HFFc6 (cell line): ENCODE measurements around the gene DR1. TPM values are rescaled to one million over a fixed set of nuclear protein-coding genes. Genes with fewer than 3 reads are reported as not detected.
"Not testable (repeated sequence)": the region's sequence is repeated elsewhere in the genome, so short reads cannot be mapped to it uniquely, and the experiment has no call there.

Experiments used
- DNase-seq: peaks from one replicate; pipeline ENCODE4 v3.0.0-alpha.2; 2018
- H3K27ac Mint-ChIP-seq: 2 replicates; pipeline ENCODE4 v1.8.0; 2020; ENCODE audit warnings: mild to moderate bottlenecking, mixed read lengths
- H3K27me3 Mint-ChIP-seq: 2 replicates; pipeline ENCODE4 v1.8.0; 2021; ENCODE audit warnings: mild to moderate bottlenecking, moderate library complexity, mixed read lengths; ENCODE audit not compliant: insufficient read depth
- H3K36me3 Mint-ChIP-seq: 2 replicates; pipeline ENCODE4 v1.8.0; 2021; ENCODE audit warnings: low read depth, mixed read lengths
- H3K4me1 Mint-ChIP-seq: 2 replicates; pipeline ENCODE4 v1.8.0; 2020; ENCODE audit warnings: low read depth, mixed read lengths
- H3K4me3 Mint-ChIP-seq: 2 replicates; pipeline ENCODE4 v1.8.0; 2020; ENCODE audit warnings: mild to moderate bottlenecking, moderate library complexity, mixed read lengths
- H3K9me3 Mint-ChIP-seq: 2 replicates; pipeline ENCODE4 v1.8.0; 2020; ENCODE audit warnings: mild to moderate bottlenecking, mixed read lengths
- total RNA-seq, 6 experiments: library from RNA; stranded (reverse); fragmentation: NEBNext Ultra II Directional; extraction: Animal tissue kit (Norgen Biotek cat#: 25700); gene quantifications; 2 replicates in 1 of 6; 3 replicates in 5 of 6; pipeline ENCODE4 v1.2.3, GENCODE V29; 2021
- TF ChIP-seq, protein P1 (sequence below): fragments of 200-600 bp; sonication (generic); IDR thresholded peaks from 2 replicates; pipeline ENCODE4 v1.5.0; 2021; ENCODE audit warnings: antibody characterized with exemption, mild to moderate bottlenecking

The DR1 gene
- total RNA-seq, 6 experiments from 2014 or later = 76.8 to 90.8 (median 83.1) TPM

DNA sequence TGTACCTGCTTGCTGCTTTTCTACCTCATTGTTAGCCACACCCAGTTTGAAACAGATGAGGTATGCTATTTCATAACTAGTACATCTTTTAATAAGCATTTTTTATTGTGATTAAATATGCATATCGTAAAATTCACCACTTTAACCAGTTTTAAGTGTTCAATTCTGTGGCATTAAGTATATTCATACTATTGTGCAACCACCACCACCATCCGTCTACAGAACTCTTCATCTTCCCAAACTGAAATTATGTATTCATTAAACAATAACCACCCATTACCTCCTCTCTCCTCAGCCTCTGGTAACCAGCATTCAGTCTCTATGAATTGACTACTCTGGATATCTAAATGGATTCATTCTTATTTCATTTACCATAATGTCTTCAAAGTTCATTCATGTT, 20.1 kb downstream of the DR1 start:
- no peak overlapping the region for H3K4me3 Mint-ChIP-seq
- no peaks in the 10 kb centered on the region for H3K9me3 Mint-ChIP-seq
- TF ChIP-seq, protein P1, sequence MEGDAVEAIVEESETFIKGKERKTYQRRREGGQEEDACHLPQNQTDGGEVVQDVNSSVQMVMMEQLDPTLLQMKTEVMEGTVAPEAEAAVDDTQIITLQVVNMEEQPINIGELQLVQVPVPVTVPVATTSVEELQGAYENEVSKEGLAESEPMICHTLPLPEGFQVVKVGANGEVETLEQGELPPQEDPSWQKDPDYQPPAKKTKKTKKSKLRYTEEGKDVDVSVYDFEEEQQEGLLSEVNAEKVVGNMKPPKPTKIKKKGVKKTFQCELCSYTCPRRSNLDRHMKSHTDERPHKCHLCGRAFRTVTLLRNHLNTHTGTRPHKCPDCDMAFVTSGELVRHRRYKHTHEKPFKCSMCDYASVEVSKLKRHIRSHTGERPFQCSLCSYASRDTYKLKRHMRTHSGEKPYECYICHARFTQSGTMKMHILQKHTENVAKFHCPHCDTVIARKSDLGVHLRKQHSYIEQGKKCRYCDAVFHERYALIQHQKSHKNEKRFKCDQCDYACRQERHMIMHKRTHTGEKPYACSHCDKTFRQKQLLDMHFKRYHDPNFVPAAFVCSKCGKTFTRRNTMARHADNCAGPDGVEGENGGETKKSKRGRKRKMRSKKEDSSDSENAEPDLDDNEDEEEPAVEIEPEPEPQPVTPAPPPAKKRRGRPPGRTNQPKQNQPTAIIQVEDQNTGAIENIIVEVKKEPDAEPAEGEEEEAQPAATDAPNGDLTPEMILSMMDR = no peak
- H3K36me3 Mint-ChIP-seq = peaks cover 26% of the 10 kb centered on the region
- no peak for DNase-seq
- no peaks in the 10 kb centered on the region for H3K27me3 Mint-ChIP-seq
- H3K4me1 Mint-ChIP-seq = peaks cover 13% of the 10 kb centered on the region; the same call in 1 of the 2 replicates
- H3K27ac Mint-ChIP-seq = no peak overlapping the region

DNA sequence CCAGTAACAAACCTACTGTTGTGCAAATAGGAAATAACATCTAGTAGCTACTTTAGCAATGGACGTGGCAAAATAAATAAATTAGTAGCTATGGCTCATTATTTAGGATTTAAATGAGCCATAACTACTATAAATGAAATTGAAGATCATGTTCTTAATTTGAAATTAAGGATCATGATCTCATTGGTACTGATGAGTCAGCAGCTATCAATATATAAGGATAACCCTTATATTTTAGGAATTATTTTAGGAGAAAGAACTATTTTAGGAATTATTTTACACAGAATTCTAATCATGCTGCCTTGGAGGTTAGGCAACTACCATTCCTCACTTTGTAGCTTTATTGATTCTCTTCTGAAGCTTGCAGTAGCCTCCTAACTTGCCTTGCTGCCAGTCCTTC, 24.0 kb downstream of the DR1 start:
- Mint-ChIP-seq H3K4me1 (0 out of 2 replicates have a peak, but pooled peaks cover 5% of the 10 kb centered on the region), H3K27ac (no peak overlapping the region), H3K36me3 (peaks cover 25% of the 10 kb centered on the region), H3K4me3 (no peak overlapping the region), H3K9me3 (no peaks in the 10 kb centered on the region), H3K27me3 (no peaks in the 10 kb centered on the region)
- TF ChIP-seq, protein P1 = no peak
- DNase-seq = no peak

DNA sequence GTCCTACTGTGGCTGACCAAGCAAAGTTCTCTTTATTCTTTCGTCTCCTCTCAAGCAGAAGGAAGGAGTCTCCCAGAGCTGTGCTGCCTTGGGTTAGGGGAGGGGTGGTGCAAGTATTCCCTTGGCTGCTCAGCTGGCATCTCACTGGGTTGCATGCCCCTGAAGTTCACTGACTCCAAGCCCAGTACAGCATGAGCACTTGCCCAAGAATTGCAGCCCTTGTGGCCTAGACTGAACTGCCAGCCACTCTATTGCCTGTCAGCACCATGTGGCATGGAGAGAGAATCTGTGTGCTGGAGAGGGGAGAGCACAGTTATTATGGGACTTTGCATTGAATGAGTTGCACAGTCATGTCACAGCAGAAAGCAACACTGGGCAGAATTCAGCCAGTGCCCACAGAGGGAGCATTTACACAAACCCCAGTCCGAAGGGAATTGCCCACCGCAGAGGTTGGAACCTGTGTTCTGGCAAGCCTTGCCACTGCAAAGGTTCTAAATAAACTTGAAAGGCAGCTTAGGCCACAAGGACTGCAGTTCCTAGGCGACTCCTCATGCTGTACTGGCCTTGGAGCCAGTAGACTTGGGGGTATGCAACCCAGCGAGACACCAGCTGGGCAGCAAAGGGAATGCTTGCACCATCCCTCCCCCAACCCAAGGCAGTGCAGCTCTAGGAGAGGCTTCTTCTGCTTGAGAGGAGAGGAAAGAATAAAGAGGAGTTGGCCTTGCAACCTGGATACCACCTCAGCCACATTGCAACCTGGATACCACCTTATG, 28.8 kb downstream of the DR1 start:
- peaks cover 15% of the 10 kb centered on the region for H3K36me3 Mint-ChIP-seq
- DNase-seq = no peak
- H3K27me3 Mint-ChIP-seq = no peaks in the 10 kb centered on the region
- H3K4me3 Mint-ChIP-seq = no peak overlapping the region
- H3K4me1 Mint-ChIP-seq = no peaks in the 10 kb centered on the region
- H3K27ac Mint-ChIP-seq = no peak overlapping the region
- no peaks in the 10 kb centered on the region for H3K9me3 Mint-ChIP-seq
- TF ChIP-seq, protein P1 = no peak

DNA sequence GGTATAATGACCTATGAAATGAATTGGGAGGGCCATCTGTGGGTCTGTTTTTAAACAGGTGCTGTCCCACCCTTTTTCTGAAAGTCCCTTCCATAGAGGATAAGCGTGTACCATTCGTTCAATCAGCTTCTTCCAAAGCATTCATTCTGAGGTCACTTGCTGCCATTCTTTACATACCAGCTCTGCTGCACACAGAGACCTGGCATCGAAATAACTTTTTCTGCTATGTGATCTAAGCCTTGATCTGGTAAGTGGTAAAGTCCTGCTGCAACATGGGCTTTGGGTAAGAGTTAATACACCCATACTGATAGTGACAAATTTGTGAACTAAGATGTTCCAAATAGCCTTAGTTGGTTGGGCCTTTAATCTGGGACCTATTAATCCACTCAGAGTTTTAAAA, 38.9 kb downstream of the DR1 start:
- DNase-seq = no peak
- Mint-ChIP-seq H3K27me3 (no peaks in the 10 kb centered on the region; the same call in 1 of the 2 replicates), H3K27ac (no peak overlapping the region), H3K36me3 (peaks cover 14% of the 10 kb centered on the region), H3K9me3 (peaks cover 23% of the 10 kb centered on the region), H3K4me3 (no peak overlapping the region), H3K4me1 (peaks cover 6% of the 10 kb centered on the region; the same call in 1 of the 2 replicates)
- TF ChIP-seq, protein P1 = no peak

DNA sequence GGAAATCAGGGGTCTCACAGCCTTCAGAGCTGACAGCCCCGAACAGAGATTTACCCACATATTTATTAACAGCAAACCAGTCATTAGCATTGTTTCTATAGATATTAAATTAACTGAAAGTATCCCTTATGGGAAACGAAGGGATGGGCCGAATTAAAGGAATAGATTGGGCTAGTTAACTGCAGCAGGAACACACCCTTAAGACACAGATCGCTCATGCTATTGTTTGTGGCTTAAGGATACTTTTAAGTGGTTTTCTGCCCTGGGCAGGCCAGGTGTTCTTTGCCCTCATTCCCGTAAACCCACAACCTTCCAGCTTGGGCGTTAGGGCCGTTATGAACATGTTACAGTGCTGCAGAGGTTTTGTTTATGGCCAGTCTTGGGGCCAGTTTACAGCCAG, 40.6 kb downstream of the DR1 start:
- not testable (repeated sequence) for H3K4me3 Mint-ChIP-seq, H3K27me3 Mint-ChIP-seq, DNase-seq, H3K27ac Mint-ChIP-seq, H3K4me1 Mint-ChIP-seq
- H3K9me3 Mint-ChIP-seq = peaks cover 23% of the 10 kb centered on the region
- peaks cover 14% of the 10 kb centered on the region for H3K36me3 Mint-ChIP-seq

DNA sequence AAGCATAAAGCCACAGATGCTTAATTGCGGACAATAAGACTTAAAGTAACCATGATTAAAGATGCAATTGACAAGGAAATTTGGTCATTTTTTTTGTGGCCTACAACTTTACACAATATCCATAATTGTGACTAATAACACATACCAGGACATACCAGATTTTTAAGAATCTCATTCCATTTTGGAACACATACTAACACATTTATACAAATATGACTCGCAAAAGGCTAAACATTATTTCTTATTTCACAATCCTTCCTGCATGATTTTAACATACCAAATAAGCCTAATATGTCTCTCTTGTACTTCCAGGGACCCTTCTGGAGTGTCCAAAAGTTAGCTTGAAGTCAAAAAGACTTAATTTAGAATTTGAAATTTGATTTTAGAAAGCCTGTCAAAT, 48.8 kb downstream of the DR1 start:
- H3K4me1 Mint-ChIP-seq = no peaks in the 10 kb centered on the region
- H3K36me3 Mint-ChIP-seq = no peaks in the 10 kb centered on the region
- no peak overlapping the region for H3K4me3 Mint-ChIP-seq
- peaks cover 3% of the 10 kb centered on the region; the same call in 1 of the 2 replicates for H3K27me3 Mint-ChIP-seq
- H3K9me3 Mint-ChIP-seq = no peaks in the 10 kb centered on the region; the same call in 1 of the 2 replicates
- TF ChIP-seq, protein P1 = no peak
- H3K27ac Mint-ChIP-seq = no peak overlapping the region
- DNase-seq = no peak
